Fibroblast of the conjunctiva (primary cell): ENCODE measurements around the gene ENTPD8.

Experiments used
- DNase-seq: peaks from one replicate; pipeline ENCODE4 v3.0.0-alpha.2; 2010; ENCODE audit warnings: low read depth

Gene ENTPD8, protein sequence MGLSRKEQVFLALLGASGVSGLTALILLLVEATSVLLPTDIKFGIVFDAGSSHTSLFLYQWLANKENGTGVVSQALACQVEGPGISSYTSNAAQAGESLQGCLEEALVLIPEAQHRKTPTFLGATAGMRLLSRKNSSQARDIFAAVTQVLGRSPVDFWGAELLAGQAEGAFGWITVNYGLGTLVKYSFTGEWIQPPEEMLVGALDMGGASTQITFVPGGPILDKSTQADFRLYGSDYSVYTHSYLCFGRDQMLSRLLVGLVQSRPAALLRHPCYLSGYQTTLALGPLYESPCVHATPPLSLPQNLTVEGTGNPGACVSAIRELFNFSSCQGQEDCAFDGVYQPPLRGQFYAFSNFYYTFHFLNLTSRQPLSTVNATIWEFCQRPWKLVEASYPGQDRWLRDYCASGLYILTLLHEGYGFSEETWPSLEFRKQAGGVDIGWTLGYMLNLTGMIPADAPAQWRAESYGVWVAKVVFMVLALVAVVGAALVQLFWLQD

DNA sequence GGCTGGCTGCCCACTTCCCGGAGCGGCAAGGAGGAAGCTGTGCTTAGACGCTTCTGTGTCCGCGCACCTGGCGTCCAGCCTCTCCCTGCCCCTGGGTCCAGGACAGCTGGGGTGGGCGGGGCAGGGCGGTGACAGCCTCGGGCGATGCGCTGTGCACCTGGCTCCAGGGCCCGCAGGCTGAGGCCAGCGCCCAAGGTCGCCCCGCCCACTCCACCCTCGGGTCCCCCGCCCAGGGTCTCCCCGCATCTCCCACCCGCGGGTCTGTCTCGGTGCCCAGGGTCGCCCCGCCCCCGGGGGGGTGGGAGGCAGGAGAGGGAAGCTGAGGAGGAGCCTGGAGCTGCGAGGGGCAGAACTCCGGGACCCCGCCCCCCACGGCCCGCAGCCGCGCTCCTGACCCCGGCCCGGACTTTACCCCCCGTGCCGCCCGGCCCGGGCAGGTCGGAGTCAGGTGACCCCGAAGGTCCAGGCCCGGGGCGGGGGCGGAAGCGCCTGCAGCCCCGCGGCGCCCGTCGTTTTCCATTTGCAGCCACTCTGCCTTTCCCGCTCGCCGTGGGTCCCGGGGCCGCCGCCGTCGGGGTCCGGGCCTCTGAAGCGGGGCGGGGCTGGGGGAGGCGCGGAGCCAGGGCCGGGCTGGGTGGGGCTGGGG lies at the start of gene ENTPD8:
Gene ENTPD8 (minus strand): TSS at position 69 of the 646 bp plus-strand sequence. CDS start 3,072 bp downstream, outside the sequence.
- DNase-seq = no peak

DNA sequence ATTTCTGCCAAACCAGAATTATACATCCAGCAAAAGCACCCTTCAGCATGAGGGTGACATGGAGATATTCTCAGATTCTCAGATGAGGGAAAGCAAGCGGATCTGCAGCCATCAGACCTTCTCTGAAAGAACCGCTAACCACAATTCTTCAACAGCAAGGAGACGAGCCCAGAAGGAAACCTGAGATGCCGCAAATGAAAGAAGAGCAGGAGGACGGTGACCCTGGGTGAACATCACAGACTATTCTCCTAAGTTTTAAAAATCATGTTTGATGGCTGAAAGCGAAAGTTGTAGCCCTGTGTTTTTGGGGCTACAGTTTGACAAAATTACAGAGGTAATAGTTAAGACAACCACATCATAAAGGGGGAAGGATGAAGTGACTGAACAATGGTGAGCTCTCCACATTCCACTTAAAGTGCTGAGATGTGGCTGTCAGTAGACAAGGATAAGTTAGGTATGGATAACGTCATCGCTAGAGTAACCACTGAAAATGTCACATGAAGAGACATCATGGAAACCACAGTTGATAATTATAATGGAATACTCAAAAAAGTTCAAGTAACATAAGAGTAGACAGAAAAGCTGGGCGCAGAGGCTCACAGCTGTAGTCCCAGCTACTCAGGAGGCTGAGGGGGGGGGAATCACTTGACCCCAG lies 49.5 kb upstream of the ENTPD8 start:
- no peak for DNase-seq

DNA sequence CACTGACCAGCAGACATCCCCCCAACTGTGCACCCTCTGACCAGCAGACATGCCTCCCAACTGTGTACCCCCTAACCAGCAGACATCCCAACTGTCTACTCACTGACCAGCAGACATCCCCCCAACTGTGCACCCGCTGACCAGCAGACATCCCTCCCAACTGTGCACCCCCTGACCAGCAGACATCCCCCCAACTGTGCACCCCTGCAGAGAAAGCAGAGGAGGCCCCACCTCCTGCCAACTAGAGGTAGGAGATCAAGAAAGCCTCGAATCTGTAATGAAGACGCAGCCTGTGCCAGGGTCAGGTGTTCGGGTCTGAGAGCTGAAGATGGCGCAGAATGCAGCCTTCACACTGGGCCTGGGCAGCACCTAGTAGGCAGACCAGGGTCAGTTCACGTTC lies 47.7 kb upstream of the ENTPD8 start:
- DNase-seq = no peak

DNA sequence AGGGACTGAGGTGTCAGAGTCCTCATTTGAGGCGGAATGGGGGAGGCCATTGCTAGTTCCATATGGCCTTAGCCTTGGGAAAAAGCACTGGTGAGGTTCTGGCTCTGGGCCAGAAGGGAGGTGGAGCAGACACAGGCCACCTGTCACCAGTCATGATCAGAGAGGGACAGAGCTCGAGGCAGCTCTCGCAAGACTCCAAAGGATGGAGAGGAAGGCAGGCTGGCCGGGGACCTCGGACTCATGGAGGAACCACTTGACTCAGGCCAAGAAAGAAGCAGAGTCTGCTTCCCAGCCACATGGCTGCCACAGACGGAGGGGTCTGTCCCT lies 47.1 kb upstream of the ENTPD8 start:
- no peak for DNase-seq

DNA sequence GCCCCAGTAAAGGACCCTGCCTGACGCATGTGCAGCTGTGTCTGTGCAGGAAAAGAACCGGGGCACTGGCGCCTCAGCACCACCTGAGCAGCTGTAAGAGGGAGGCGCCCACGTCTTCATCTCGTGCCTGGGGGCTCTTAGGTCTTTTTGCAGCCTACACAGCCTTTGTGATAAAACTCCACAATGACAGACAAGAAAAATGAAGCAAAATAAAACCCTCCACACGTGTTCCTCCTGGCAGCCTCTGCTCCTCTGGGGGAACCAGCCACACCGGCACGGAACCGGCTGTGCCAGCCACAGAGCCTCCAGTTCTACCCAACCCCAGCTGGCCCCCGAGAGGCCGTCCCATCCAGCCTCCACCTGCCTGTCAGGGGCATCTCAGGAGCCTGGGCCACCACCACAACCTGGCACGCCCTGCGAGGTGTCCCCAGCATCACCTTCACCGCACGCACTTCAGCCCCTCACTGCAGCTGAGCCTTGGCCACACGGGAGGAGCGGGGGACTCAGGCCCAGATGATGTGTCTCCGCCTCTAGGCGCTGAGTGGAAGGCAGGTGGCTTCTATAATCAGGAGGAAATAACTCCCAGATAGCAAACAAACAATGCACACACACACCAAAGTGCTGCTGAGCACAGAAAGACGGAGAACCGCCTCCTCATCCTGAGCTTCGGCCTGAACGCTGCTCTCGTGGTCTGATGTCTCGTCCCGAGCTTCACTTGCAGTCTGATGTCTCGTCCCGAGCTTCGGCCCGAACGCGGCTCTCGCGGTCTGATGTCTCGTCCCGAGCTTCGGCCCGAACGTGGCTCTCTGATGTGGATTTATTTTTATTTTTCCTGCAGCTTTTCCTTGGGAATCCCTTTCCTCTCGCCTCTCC lies 46.5 kb upstream of the ENTPD8 start:
- DNase-seq = no peak

DNA sequence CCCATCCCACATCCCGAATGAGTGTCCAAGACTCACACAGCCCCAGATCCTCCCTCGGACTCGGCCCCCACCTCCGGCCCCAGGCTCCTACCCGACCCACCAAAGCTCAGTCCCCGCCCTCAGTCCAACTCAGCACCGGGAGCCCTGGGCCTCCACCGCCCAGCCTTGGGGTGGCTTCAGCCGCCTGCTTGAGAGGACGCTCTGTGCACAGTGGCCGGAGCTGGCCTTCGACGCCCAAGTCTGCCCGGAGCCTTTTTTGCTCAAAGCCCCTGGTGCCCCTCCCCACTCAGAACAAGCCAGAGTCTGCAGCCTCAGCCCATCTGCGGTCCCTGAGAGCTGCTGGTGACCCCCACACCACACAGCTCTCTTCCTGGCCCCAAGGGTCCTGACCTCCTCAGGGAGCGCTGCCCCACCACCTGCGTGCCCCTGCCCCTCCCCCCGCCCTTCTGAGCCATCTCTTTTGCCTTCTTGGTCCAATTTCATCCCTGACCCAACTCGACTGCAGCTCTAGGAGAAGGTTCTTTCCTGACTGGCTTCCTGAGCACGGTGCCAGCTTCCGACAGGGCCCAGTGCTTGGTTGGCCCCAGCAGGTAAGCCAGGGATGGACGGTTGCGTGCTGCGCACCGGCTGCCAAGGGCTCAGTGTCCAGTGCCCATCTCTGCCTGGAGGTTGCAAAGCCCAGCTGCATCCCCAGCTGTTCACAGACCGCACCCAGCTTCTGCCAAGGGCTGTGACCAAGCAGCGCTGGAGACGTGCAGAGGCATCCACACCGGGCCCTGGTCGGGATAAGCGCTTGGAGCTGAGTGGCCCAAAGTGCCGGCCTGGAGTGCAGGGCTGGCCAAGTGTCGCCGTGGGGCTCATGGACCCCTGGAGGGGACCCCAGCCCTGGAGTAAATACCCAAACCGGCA lies 45.6 kb upstream of the ENTPD8 start:
- DNase-seq = no peak

DNA sequence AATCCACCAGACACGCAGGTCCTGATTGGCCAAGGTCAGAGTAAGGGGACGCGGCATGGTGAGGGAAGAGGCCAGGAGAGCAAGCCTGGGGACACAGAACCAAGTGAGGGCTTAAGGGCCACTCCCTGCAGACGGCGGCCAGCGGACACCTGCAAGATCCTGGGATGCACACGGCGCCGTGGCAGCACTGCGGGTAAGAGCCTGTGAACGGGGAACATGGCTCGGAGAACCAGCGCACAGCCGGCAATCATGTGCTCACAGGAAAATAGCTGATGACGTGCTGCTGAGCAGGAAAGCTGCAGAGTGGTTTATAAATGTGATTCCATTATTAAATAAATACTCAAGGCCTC lies 45.0 kb upstream of the ENTPD8 start:
- no peak for DNase-seq

DNA sequence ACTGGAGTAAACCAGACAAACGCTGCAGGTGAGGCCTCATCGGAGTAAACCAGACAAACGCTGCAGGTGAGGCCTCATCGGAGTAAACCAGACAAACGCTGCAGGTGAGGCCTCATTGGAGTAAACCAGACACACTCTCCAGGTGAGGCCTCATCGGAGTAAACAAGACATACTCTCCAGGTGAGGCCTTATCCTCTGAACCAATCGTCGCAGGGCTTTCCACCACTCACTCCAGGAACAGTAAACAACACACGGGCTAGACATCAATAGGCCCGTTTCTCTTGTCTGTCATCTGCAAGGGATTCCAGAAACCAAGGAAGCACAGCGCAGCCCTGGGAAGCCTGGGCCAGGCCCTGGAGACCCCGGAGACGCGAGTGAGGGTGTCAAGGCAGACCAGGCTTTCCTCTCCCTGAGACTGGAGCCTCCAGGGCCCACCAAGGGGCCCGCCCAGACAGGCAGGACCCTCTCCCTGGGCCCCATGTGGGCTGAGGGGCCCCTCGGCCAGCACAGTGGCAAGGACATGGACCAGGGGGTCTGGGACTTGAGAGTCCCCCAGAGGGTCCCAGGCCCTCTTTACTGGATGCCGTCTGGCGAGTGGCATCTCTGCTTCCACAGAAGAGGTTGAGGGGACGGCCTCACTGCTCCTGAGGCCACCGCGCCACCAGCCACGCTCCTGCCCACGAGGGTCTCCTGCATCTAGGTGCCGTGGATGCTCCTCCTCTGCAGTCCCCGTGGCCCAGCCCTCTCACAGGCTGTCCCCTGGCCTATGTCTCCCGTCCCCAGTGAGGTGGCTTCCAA lies 44.4 kb upstream of the ENTPD8 start:
- no peak for DNase-seq

DNA sequence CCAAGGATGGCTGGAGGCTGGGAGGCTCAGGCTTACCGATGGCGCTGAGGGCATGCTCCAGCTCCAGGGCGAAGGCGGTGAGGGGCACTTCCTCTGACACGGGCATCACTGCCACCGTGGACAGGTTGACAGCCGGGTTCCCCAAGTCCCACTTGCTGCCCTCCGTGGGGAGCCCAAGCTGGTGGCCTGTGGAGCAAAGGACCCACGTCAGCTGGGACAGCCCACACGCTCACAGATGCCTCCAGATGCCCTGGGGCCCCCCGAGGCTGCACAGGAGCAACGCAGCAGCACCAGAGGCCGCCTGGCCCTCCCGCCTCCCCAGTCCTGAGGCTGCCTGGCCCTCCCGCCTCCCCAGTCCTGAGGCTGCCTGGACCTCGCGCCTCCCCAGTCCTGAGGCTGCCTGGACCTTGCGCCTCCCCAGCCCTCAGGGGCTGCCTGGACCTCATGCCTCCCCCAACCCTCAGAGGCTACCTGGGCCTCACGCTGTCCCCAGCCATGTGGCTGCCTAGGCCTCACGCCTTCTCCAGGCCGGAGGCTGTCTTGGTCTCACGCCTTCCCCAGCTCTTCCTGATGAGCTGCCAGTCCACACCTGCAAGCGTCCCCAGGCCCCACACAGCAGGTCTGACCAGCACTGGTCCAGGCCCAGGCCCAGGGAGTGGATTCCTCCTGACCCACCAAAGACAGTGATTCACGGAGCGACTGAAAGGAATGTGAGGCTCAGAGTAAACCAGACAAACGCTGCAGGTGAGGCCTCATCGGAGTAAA lies 43.6 kb upstream of the ENTPD8 start:
- DNase-seq = no peak

DNA sequence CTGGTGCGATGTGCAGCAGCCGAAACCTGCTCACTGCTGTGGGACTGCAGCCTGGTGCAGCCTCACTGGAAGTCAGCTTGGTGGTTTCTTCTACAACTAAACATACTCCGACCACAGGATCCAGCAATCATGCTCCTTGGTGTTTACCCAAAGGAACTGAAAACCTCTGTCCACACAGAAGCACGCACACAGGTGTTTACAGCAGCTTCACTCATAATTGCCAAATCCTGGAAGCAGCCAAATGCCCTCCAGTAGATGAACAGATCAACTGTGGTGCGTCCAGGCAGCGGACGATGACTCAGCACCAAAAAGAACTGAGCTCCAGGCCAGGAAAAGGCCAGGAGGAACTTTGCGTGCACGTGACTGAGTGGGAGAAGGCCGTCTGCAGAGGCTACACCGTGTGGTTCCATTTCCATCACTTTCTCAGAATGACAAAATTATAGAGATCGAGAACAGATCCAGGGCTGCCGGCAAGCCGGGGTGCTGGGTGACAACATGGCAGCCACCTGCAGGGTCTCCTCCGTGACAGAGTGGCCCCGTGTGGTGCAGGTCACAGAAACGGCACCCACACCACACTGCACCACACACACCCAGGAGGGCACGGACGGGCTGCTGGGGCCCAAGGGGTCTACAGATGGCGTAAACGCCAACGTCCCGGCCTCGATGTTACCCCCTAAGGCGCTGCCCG lies 41.1 kb upstream of the ENTPD8 start:
- peak; percentile 26 for DNase-seq

DNA sequence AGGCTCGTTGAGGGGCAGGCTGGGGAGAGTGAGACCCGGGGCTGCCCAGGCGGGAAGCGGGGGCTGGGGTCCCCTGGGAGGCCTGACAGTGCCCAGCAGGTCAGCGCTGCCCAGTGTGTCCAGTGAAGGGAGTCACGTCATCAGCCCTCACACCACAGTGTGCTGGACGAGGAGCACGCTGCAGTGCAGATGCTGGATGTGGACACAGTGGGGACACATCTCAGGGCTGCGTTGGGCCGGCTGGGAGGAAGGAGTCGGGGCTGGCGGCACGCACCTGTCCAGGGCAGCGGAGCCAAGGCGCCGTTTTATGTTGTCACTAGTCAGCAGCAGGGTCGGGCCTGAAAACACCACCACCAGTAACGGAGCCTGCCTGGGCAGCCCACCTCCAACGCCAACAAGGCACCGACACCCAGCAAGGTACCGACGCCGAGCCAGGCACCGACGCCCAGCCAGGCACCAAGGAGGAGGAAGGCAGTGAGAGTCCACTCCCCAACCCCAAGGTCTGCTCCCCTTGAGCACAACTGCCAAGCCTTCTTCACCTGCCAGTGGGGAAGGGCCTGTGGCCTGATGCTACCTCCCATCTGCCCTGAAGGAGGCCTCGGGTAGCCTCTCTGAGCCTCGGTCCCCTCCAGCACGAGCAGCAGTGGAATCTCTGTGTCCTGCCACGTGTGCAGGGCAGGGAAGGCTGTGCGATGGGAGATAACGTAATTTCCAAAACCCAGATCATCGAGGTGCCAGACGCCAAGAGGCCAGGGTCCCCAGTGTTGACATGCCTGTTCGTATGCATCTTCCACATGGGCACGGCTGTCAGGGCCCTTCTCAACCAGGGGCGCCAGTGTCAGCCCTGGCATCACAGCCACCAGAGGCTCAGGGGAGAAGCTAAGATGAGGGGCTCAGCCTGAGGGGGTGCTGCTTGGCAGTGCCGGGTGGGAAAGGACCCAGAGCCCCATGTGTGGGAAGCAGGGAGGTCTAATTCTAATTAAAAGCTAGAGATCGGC lies 39.8 kb upstream of the ENTPD8 start:
- no peak for DNase-seq

DNA sequence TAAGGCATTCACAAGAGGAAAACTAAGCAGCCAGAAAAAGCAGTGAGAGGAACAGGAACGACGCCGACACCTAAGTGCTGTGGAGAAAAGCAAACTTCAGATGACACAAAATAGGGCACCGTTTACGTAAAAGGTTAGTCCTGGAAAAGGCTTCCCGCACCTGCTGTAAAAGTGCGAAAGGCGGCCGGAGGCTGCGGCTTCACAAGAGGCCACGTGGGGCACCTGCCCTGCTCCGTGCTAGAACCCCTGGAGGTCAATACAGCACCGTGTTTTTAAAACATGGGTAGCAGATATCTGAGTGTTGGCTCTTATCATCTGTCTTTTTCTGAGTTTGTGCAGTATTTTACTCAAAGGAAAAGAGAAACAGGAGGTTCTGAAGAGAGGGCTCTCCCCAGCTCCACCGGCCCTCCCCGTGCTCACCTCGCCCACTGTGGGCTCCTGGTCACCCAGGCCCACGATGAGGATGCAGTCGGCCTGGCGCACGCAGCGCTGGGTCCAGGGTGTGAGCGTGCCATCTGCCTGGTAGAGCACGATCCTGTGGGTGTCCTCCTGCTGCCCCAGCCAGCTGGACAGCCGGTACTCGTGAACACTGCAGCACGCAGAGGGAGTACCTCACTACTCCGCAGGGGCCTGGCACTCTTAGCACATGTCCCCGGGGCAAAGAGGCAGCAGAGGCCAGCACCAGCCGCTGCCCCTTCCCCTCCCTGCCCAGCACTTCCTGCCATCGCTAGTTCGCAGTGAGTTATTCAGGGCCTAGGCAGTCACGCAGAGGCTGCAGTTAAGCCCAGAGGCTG lies 38.9 kb upstream of the ENTPD8 start:
- DNase-seq = no peak

DNA sequence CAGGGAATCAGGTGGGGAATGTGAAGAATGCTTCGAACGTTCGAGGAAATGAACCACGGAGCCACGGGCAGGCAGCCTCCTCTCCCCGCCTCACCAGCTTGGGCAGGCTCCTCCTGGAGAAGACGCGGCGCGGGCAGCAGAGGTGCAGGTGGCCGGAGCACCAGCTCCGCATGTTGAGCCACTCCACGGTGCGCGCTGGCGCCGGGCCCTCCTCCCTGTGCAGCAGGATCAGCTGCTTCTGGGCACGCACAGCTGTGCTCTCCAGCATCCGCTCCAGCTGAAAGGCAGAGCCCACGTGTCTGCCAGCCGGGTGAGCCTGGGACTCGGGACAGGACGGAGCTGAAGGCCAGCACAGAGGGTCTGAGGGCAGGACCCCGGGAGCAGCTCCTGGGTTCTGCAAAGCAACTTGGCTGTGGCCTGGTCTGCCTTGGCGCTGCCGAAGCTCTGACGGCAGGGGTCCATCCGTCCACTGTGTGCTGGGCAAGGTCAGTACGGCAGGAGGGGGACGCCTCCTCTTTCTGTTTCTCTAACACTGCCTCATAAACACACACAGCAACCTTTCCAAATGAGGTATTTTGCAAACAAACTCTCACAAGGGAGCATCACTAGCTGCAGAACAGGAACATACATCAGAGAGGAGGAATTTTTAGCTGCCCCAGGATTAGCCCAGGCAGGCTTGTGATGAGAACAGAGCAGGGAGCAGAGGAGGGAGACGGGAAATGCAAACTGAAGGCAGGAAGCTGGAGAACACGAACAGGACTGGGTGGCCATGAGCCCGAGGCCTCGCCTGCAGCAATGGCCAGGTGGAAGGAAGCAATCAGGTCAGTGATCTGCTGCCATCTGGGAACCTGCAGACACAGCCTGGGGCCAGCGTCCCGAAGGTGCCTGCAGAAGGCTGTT lies 38.1 kb upstream of the ENTPD8 start:
- DNase-seq = no peak

DNA sequence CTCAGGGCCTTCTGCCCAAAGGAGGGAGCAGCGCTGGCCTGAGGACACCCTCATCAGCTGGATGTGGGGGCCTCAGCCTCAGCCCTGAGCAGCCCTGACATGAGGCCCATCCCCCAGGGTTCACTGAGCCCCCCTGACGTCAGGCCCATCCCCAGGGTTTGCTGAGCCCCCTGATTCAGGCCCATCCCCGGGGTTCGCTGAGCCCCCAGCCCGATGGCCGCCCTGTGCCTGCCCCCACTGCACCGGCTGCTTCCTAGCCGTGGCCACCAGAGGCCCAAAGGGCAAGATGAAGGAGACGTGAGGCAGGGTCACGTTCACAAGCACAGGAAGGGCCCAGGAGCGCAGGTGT lies 37.4 kb upstream of the ENTPD8 start:
- no peak for DNase-seq

DNA sequence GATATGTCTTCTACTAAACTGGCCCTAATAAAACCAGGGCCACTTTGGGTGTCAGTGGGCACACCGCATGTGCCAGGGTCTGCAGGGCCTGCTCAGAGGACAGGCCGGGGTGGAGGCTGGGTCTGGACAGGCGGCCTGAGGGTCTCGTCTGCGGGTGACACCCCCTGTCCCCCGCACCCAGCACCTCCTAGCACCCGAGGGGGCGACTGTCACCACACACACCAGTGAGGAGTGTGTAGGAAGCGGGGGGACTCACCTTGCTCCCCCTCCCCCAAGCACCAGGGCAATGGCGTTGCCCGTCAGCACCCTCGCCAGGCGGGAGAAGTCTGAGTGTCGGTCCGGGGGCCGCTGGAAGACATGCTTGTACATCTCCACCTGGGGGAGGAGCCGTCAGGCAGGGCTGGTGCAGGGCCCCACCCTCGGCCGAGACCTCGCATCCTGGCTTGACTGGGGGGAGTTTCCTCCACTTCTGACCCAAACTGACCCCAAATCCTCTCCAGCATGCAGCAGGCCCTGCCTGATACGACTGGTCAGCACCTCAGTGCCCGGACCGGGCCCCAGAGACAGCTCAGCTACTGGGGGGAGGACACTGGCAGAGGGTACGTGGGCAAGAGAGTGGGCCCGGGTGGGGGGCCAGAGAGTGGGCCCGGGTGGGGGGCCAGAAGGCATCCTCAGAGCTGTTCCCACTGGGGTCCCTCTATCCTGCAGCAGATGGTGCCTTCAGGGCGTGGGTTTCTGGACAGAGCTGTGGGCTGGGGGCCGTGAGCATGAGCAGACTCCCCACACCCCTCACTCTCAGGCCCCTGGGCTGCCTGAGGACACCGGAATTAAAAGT lies 36.8 kb upstream of the ENTPD8 start:
- DNase-seq = no peak
